ENCODE data around the gene KCNH1. TPM values are rescaled to one million over a fixed set of nuclear protein-coding genes. Genes with fewer than 3 reads are reported as not detected.

The KCNH1 gene
- total RNA-seq, 2 experiments from 2014 or later: not detected

GRCh38 chr1:210695026-210695425, 438.9 kb downstream of the KCNH1 start:
- TF ChIP-seq CTCF (IDR thresholded peaks at IDR 0.05): no peak
- intact Hi-C loops (cut with micrococcal nuclease): no loop called here
- ChIA-PET CTCF (no interaction called here), POLR2A (no interaction called here)
- DNase-seq (no peak), ATAC-seq (no peak)
- Mint-ChIP-seq H3K4me1 (ENCODE audit: low read depth) (peaks cover 21% of the 10 kb centered on the region), H3K27me3 (no peaks in the 10 kb centered on the region), H3K27ac (no peak overlapping the region), H3K4me3 (no peak overlapping the region), H3K9me3 (no peaks in the 10 kb centered on the region), H3K36me3 (ENCODE audit: low read depth) (no peaks in the 10 kb centered on the region)

GRCh38 chr1:210692796-210693195, 441.2 kb downstream of the KCNH1 start:
- ATAC-seq: no peak
- DNase-seq: no peak
- CTCF ChIA-PET: no interaction called here
- TF ChIP-seq CTCF (IDR thresholded peaks at IDR 0.05): no peak
- Mint-ChIP-seq H3K4me3 (no peak overlapping the region), H3K27me3 (no peaks in the 10 kb centered on the region), H3K4me1 (ENCODE audit: low read depth) (peaks cover 26% of the 10 kb centered on the region), H3K36me3 (ENCODE audit: low read depth) (no peaks in the 10 kb centered on the region), H3K9me3 (no peaks in the 10 kb centered on the region), H3K27ac (no peak overlapping the region)
- intact Hi-C loops (cut with micrococcal nuclease): no loop called here
- POLR2A ChIA-PET: no interaction called here

GRCh38 chr1:210691039-210691610, 442.8 kb downstream of the KCNH1 start:
- no peak for DNase-seq
- no peak overlapping the region for H3K4me3 Mint-ChIP-seq
- no peak overlapping the region for H3K27ac Mint-ChIP-seq
- no peaks in the 10 kb centered on the region for H3K9me3 Mint-ChIP-seq
- TF ChIP-seq CTCF (IDR thresholded peaks at IDR 0.05): no peak
- peaks cover 17% of the 10 kb centered on the region for H3K4me1 Mint-ChIP-seq (ENCODE audit: low read depth)
- POLR2A ChIA-PET: no interaction called here
- intact Hi-C loops (cut with micrococcal nuclease): no loop called here
- no peaks in the 10 kb centered on the region for H3K36me3 Mint-ChIP-seq (ENCODE audit: low read depth)
- no peak for ATAC-seq
- no peaks in the 10 kb centered on the region for H3K27me3 Mint-ChIP-seq
- CTCF ChIA-PET: no interaction called here

GRCh38 chr1:210690236-210690635, 443.7 kb downstream of the KCNH1 start:
- intact Hi-C loops (cut with micrococcal nuclease): no loop called here
- ChIA-PET CTCF (no interaction called here), POLR2A (no interaction called here)
- Mint-ChIP-seq H3K4me3 (no peak overlapping the region), H3K9me3 (no peaks in the 10 kb centered on the region), H3K27me3 (no peaks in the 10 kb centered on the region), H3K4me1 (ENCODE audit: low read depth) (peaks cover 18% of the 10 kb centered on the region), H3K27ac (no peak overlapping the region), H3K36me3 (ENCODE audit: low read depth) (no peaks in the 10 kb centered on the region)
- DNase-seq (no peak), ATAC-seq (no peak)
- TF ChIP-seq CTCF (IDR thresholded peaks at IDR 0.05): no peak

GRCh38 chr1:210689826-210690225, 444.1 kb downstream of the KCNH1 start:
- Mint-ChIP-seq H3K27ac (no peak overlapping the region), H3K27me3 (no peaks in the 10 kb centered on the region), H3K36me3 (ENCODE audit: low read depth) (no peaks in the 10 kb centered on the region), H3K4me3 (no peak overlapping the region), H3K9me3 (no peaks in the 10 kb centered on the region), H3K4me1 (ENCODE audit: low read depth) (peaks cover 20% of the 10 kb centered on the region)
- no peak for TF ChIP-seq CTCF (IDR thresholded peaks at IDR 0.05)
- intact Hi-C loops (cut with micrococcal nuclease): no loop called here
- ChIA-PET CTCF (no interaction called here), POLR2A (no interaction called here)
- DNase-seq: no peak
- no peak for ATAC-seq

All from activated CD8-positive, alpha-beta T cell treated with anti-CD3 and anti-CD28 coated beads for 36 hours (primary cell).